Measurements from ENCODE around the gene APLP2.

- TF ChIP-seq, protein P1, sequence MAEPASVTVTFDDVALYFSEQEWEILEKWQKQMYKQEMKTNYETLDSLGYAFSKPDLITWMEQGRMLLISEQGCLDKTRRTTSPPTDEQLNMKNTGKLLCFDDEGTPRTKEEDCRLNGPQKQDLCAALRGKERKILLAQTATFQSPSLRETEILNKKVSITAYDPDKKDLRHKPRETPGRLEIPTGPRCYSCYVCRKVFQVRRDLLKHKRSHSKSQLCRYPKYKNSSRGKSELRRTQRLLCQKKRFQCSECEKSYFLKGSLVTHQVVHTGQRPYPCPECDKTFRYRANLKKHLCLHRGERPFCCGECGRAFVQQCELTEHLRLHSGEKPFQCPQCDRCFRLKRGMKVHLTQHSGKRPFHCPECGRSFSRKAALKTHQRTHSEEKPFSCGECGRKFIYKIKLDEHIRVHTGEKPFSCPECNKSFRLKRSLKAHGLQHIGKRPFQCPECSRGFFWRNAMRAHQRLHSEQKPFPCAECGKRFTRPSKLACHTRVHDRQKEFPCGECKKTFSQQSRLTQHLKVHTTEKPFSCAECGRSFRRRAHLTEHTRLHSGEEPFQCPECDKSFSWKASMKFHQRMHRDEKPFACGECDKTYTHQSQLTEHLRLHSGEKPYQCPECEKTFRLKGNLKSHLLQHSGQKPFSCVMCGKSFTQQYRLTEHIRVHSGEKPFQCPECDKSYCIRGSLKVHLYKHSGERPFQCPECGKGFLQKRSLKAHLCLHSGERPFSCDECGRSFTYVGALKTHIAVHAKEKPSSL (CRISPR knock-in tag; conservative IDR thresholded peaks at IDR 0.05): no peak
- TF ChIP-seq CTCF (IDR thresholded peaks at IDR 0.05) (no peak), TEAD1 (CRISPR knock-in tag; IDR thresholded peaks at IDR 0.05) (no peak), ZMAT4 (CRISPR knock-in tag; IDR thresholded peaks at IDR 0.05) (no peak), HMGA2 (CRISPR knock-in tag; IDR thresholded peaks at IDR 0.05) (no peak), ERG (CRISPR knock-in tag; IDR thresholded peaks at IDR 0.05) (no peak), NR3C1 (CRISPR knock-in tag; conservative IDR thresholded peaks at IDR 0.05; ENCODE audit: low read depth) (no peak), JUN (CRISPR knock-in tag; IDR thresholded peaks at IDR 0.05) (no peak), E2F5 (CRISPR knock-in tag; IDR thresholded peaks at IDR 0.05) (no peak)
- TF ChIP-seq, protein P2, sequence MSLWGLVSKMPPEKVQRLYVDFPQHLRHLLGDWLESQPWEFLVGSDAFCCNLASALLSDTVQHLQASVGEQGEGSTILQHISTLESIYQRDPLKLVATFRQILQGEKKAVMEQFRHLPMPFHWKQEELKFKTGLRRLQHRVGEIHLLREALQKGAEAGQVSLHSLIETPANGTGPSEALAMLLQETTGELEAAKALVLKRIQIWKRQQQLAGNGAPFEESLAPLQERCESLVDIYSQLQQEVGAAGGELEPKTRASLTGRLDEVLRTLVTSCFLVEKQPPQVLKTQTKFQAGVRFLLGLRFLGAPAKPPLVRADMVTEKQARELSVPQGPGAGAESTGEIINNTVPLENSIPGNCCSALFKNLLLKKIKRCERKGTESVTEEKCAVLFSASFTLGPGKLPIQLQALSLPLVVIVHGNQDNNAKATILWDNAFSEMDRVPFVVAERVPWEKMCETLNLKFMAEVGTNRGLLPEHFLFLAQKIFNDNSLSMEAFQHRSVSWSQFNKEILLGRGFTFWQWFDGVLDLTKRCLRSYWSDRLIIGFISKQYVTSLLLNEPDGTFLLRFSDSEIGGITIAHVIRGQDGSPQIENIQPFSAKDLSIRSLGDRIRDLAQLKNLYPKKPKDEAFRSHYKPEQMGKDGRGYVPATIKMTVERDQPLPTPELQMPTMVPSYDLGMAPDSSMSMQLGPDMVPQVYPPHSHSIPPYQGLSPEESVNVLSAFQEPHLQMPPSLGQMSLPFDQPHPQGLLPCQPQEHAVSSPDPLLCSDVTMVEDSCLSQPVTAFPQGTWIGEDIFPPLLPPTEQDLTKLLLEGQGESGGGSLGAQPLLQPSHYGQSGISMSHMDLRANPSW (CRISPR knock-in tag; conservative IDR thresholded peaks at IDR 0.05; ENCODE audit: low read depth): no peak
- TF ChIP-seq, protein P3, sequence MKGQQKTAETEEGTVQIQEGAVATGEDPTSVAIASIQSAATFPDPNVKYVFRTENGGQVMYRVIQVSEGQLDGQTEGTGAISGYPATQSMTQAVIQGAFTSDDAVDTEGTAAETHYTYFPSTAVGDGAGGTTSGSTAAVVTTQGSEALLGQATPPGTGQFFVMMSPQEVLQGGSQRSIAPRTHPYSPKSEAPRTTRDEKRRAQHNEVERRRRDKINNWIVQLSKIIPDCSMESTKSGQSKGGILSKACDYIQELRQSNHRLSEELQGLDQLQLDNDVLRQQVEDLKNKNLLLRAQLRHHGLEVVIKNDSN (CRISPR knock-in tag; IDR thresholded peaks at IDR 0.05): no peak
These were observed 20.3 kb upstream of the APLP2 start for GRCh38 chr11:130049328-130049771.

Data from WTC11 (cell line).